ENCODE data around the gene DCT.

The DCT gene

GRCh38 chr13:94390881-94391280 lies 88.6 kb downstream of the DCT start:
- no peak for DNase-seq

- DNase-seq, result no peak
Observed at GRCh38 chr13:94389604-94390351, 89.7 kb downstream of the DCT start.

GRCh38 chr13:94387047-94387446 lies 92.4 kb downstream of the DCT start:
- no peak for DNase-seq
